Sigmoid colon (tissue), 7 donors: ENCODE data around the gene UBQLN4. TPM values are rescaled to one million over a fixed set of nuclear protein-coding genes. Genes with fewer than 3 reads are reported as not detected.

ENCODE experiments used
- DNase-seq: peaks from one replicate; pipeline ENCODE4 v3.0.0-alpha.2; 2019
- H3K27ac ChIP-seq, 4 donors: fragments of 200-600 bp; sonication (generic); one replicate each; pipeline ENCODE4 v1.5.1; 2016 to 2019; ENCODE audit warnings: mild to moderate bottlenecking in 1 of 4
- H3K27me3 ChIP-seq, 3 donors: fragments of 200-600 bp; sonication (generic); one replicate each; pipeline ENCODE4 v1.5.1; 2019; ENCODE audit warnings: mild to moderate bottlenecking in 1 of 3
- H3K36me3 ChIP-seq, 4 donors: fragments of 200-600 bp; sonication (generic); one replicate each; pipeline ENCODE4 v1.5.1; 2016 to 2019
- H3K4me1 ChIP-seq, 4 donors: fragments of 200-600 bp; sonication (generic); one replicate each; pipeline ENCODE4 v1.5.1; 2017 to 2019
- H3K4me3 ChIP-seq, 4 donors: fragments of 200-600 bp; sonication (generic); one replicate each; pipeline ENCODE4 v1.5.1; 2017 to 2019; ENCODE audit warnings: mild to moderate bottlenecking in 2 of 4, moderate library complexity in 1 of 4
- H3K9me3 ChIP-seq, 4 donors: fragments of 200-600 bp in 3 of 4; sonication (generic) in 3 of 4; one replicate each; pipeline versions ENCODE4 v1.5.1 to v1.6.1; 2013 to 2019
- CTCF ChIP-seq, 4 experiments: fragments of 450-650 bp in 3 of 4; fragments of 200-600 bp in 1 of 4; IDR thresholded peaks; one replicate each; pipeline ENCODE4 v1.5.1; 2016 to 2019; ENCODE audit warnings: antibody characterized with exemption in 4 of 4, mild to moderate bottlenecking in 3 of 4, moderate library complexity in 2 of 4
- EP300 ChIP-seq, 4 donors: sonication (generic); formaldehyde crosslinking; IDR thresholded peaks; one replicate each; pipeline ENCODE4 v1.6.1; 2017; ENCODE audit warnings: antibody characterized with exemption in 4 of 4
- POLR2A ChIP-seq, 2 donors: fragments of 450-650 bp; IDR thresholded peaks; one replicate each; pipeline ENCODE4 v1.6.1; 2016; ENCODE audit warnings: antibody characterized with exemption in 2 of 2, mild to moderate bottlenecking in 2 of 2, moderate library complexity in 2 of 2
- POLR2AphosphoS5 ChIP-seq, 4 donors: sonication (generic); formaldehyde crosslinking; IDR thresholded peaks; one replicate each; pipeline ENCODE4 v1.6.1; 2017; ENCODE audit warnings: antibody characterized with exemption in 4 of 4
- WGBS, 2 donors: extraction: QIAGEN DNeasy Blood & Tissue Kit; methylation state at CpG; one replicate each; pipeline ENCODE4 v1.1.7; 2013; 5-methylcytosine and 5-hydroxymethylcytosine counted together
- intact Hi-C: fragments of 100-400 bp; cut with DNase I; formaldehyde crosslinking; loops from one replicate; pipeline ENCODE4 v1.15.1; 2023
- polyA plus RNA-seq, 3 donors: library from polyadenylated mRNA; stranded (reverse); fragments of 200-250 nt; gene quantifications; one replicate each; pipeline ENCODE4 v1.2.3, GENCODE V29; 2013
- total RNA-seq, 4 donors: library from RNA; depleted of rRNA; stranded (reverse); fragments of >200 nt; gene quantifications; one replicate each; pipeline ENCODE4 v1.1.0, GENCODE V29; 2016
- donor health status: healthy with polysubstance abuse.
- donor health status: Bipolar disorder and iron deficiency.
- donor health status: healthy.

Gene UBQLN4
- total RNA-seq (10 to 100 TPM; 13.9 to 23.6 (median 19.8) TPM), polyA plus RNA-seq (10 to 100 TPM; 11.4 to 21.5 (median 14.8) TPM)

GRCh38 chr1:156053768-156054499 lies at the start of gene UBQLN4:
Gene UBQLN4 (minus strand): TSS chr1:156053798. CDS start chr1:156053701, 97 bp downstream.
- H3K4me1 ChIP-seq = peaks cover 0 to 32% (median 13%) of the 10 kb centered on the region in 4 donors
- peak within 1 kb of the TSS; percentile 73 to 94 (median 87) for H3K4me3 ChIP-seq
- TF ChIP-seq POLR2A (IDR thresholded peaks at IDR 0.05) (no peak), CTCF (IDR thresholded peaks at IDR 0.05) (peak in 2 of 4 experiments; percentile 29 to 66), POLR2AphosphoS5 (IDR thresholded peaks at IDR 0.05) (peak in 3 of 4 donors; percentile 30 to 58 (median 54))
- H3K27ac ChIP-seq = peak within 1 kb of the TSS; percentile 86 to 97 (median 92)
- H3K36me3 ChIP-seq = peaks cover 0 to 29% (median 10%) of the 10 kb centered on the region in 4 donors
- DNase-seq = peak; percentile 96
- no peaks in the 10 kb centered on the region for H3K9me3 ChIP-seq
- H3K27me3 ChIP-seq = no peaks in the 10 kb centered on the region
- intact Hi-C loops = loop anchor here (2.0 kb wide), 3 partner anchors 29 to 77 kb away; partner anchors contain the start of gene MEX3A
- 0 to 1% methylated on average over 48 to 49 of the region's 49 CpGs for WGBS, 2 donors

GRCh38 chr1:156102633-156103511 lies 49.3 kb upstream of the UBQLN4 start:
- Histone ChIP-seq H3K4me1 (peaks cover 0 to 74% (median 57%) of the 10 kb centered on the region in 4 donors), H3K4me3 (peak overlapping the region in 1 of 4 donors; percentile 23)
- intact Hi-C loops = no loop called here

GRCh38 chr1:156101880-156102279 lies 48.3 kb upstream of the UBQLN4 start:
- peak; percentile 78 for DNase-seq
- TF ChIP-seq POLR2AphosphoS5 (IDR thresholded peaks at IDR 0.05) (no peak), POLR2A (IDR thresholded peaks at IDR 0.05) (no peak), EP300 (IDR thresholded peaks at IDR 0.05) (no peak), CTCF (IDR thresholded peaks at IDR 0.05) (no peak)
- no peak overlapping the region for H3K4me3 ChIP-seq
- H3K27me3 ChIP-seq = no peaks in the 10 kb centered on the region
- H3K9me3 ChIP-seq = no peaks in the 10 kb centered on the region
- intact Hi-C loops = no loop called here
- WGBS, 2 donors = 55 to 78% methylated on average over 6 of the region's 6 CpGs
- H3K36me3 ChIP-seq = no peaks in the 10 kb centered on the region
- peak overlapping the region; percentile 93 to 97 (median 96) for H3K27ac ChIP-seq
- H3K4me1 ChIP-seq = peaks cover 0 to 74% (median 57%) of the 10 kb centered on the region in 4 donors

More at GRCh38 chr1:156102633-156103511, 49.3 kb upstream of the UBQLN4 start:
- Histone ChIP-seq H3K27ac (peak overlapping the region; percentile 93 to 97 (median 96)), H3K9me3 (no peaks in the 10 kb centered on the region), H3K36me3 (no peaks in the 10 kb centered on the region), H3K27me3 (no peaks in the 10 kb centered on the region)
- DNase-seq = peak; percentile 72
- TF ChIP-seq EP300 (IDR thresholded peaks at IDR 0.05) (no peak), POLR2A (IDR thresholded peaks at IDR 0.05) (no peak), POLR2AphosphoS5 (IDR thresholded peaks at IDR 0.05) (no peak), CTCF (IDR thresholded peaks at IDR 0.05) (no peak)
- WGBS, 2 donors = 72 to 76% methylated on average over 16 of the region's 16 CpGs

GRCh38 chr1:156100205-156100995 lies 46.8 kb upstream of the UBQLN4 start:
- 26 to 62% methylated on average over 4 of the region's 4 CpGs for WGBS, 2 donors
- Histone ChIP-seq H3K27ac (peak overlapping the region in 2 of 4 donors; percentile 3 to 97), H3K27me3 (no peaks in the 10 kb centered on the region), H3K36me3 (no peaks in the 10 kb centered on the region), H3K9me3 (no peaks in the 10 kb centered on the region), H3K4me3 (no peak overlapping the region), H3K4me1 (peaks cover 0 to 75% (median 52%) of the 10 kb centered on the region in 4 donors)
- no peak for DNase-seq
- TF ChIP-seq POLR2A (IDR thresholded peaks at IDR 0.05) = no peak
- no peak for TF ChIP-seq POLR2AphosphoS5 (IDR thresholded peaks at IDR 0.05)
- no peak for TF ChIP-seq CTCF (IDR thresholded peaks at IDR 0.05)
- intact Hi-C loops = no loop called here
